ENCODE measurements around the gene ATP2A2. TPM values are rescaled to one million over a fixed set of nuclear protein-coding genes. Genes with fewer than 3 reads are reported as not detected.

The ATP2A2 gene
- polyA plus RNA-seq, 1 experiment, result 267 TPM

DNA sequence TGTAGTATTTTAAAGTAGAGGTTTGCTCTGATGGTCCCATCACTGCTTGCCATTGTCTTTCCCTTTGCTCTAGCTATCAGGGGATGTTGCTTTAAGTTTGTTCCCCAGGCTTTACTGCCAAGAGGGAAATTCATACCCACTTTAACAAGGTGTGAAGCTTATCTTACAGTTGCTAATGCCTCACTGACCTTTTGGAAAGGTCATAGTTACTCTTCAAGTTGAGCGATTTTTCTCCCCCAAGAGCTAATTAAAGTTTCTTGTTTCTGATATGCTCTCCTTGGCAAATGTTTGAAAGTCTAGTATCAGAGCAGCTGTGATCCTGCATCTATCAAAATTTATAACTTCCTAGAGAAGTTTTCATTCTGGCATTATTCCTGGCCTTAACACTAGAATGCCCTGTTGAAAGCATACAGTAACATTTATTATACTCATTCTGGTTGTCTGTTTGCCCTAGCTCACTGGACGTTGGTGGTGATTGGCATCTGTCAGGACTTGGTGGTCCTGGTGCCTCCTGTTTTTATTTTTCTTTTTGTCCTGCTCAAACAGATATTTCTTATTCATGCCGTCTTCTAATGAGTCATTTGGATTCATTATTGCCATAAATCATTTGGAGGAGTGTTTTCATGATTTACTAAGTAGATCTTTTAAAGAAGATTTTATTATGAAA is 8.1 kb downstream of the ATP2A2 start:
- CTCF ChIA-PET, result interaction anchor here (1.4 kb wide), 1 partner anchor 47 kb away, joined by 3 read pairs; no protein-coding TSS in a partner anchor
- DNase-seq (ENCODE audit: low read depth), result no peak
- Histone ChIP-seq H3K27me3 (ENCODE audit: control insufficient read depth, insufficient read depth, low read length) (no peaks in the 10 kb centered on the region), H3K36me3 (ENCODE audit: control insufficient read depth, insufficient read depth, low read length) (peaks cover 26% of the 10 kb centered on the region), H3K4me3 (ENCODE audit: low read depth, low read length) (no peak overlapping the region)
- TF ChIP-seq, protein P1, sequence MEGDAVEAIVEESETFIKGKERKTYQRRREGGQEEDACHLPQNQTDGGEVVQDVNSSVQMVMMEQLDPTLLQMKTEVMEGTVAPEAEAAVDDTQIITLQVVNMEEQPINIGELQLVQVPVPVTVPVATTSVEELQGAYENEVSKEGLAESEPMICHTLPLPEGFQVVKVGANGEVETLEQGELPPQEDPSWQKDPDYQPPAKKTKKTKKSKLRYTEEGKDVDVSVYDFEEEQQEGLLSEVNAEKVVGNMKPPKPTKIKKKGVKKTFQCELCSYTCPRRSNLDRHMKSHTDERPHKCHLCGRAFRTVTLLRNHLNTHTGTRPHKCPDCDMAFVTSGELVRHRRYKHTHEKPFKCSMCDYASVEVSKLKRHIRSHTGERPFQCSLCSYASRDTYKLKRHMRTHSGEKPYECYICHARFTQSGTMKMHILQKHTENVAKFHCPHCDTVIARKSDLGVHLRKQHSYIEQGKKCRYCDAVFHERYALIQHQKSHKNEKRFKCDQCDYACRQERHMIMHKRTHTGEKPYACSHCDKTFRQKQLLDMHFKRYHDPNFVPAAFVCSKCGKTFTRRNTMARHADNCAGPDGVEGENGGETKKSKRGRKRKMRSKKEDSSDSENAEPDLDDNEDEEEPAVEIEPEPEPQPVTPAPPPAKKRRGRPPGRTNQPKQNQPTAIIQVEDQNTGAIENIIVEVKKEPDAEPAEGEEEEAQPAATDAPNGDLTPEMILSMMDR (IDR thresholded peaks at IDR 0.05; ENCODE audit: insufficient read depth, low read depth, low read length), result no peak
- POLR2A ChIA-PET, result no interaction called here

DNA sequence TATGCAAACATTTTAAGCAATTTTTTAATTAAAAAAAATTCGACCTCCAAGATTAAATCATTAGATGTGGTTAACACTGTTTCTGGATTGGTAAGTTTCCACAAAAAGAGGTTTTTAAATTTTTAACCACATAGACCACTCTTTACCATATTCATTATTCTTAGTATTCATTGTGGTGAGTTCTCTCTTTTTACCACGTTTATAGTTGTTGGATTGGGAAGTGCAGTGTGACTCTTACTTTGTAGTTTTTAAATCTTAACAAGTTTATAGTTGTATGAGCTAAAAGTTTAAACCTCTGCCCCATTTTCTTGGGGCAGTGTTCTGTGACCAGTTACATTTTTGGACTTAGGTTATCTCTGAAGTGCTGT is 8.6 kb downstream of the ATP2A2 start:
- ChIA-PET POLR2A (no interaction called here), CTCF (no interaction called here)
- TF ChIP-seq, protein P1 (IDR thresholded peaks at IDR 0.05; ENCODE audit: insufficient read depth, low read depth, low read length), result no peak
- no peak for DNase-seq (ENCODE audit: low read depth)
- Histone ChIP-seq H3K27me3 (ENCODE audit: control insufficient read depth, insufficient read depth, low read length) (no peaks in the 10 kb centered on the region), H3K4me3 (ENCODE audit: low read depth, low read length) (no peak overlapping the region), H3K36me3 (ENCODE audit: control insufficient read depth, insufficient read depth, low read length) (peaks cover 30% of the 10 kb centered on the region)

DNA sequence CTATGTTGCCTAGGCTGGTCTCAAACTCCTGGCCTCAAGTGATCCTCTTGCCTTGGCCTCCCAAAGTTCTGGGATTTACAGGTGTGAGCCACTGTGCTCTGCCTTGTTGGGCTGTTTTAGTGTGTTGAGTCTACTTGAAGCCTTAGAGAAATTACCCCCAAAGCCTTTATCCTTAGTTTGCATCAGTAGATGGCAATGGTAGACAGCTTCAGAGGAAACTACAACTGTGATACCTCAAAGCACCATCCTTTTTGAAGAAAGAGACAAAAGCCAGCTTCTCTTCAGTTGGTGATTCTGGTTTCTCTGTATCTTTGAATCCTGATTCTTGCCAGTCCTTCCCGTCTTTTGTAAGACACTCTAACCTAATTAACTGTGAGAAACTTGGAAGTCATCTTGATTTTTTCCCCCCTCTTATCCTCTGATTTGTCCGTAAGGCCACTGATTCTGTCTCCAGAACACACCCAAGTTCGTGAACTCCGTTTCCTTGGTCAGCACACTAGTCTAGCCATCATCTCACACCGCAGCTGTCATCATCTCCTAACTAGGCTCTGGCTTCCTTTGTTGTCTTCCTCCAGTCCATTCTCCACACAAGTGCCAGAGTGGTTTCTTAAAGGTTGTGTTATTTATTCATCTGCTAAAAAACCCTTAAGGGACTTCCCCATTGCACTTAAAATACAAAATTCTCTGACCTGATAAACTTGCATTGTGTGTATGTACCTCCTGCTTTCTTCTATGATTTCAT is 20.2 kb downstream of the ATP2A2 start:
- POLR2A ChIA-PET, result interaction anchor here (0.6 kb wide), 1 partner anchor 15 kb away, joined by 14 read pairs; no protein-coding TSS in a partner anchor
- CTCF ChIA-PET, result interaction anchor here (1.1 to 1.3 kb wide), 2 partner anchors 16 to 21 kb away, joined by 3 read pairs; no protein-coding TSS in a partner anchor
- TF ChIP-seq, protein P1 (IDR thresholded peaks at IDR 0.05; ENCODE audit: insufficient read depth, low read depth, low read length), result no peak
- Histone ChIP-seq H3K27me3 (ENCODE audit: control insufficient read depth, insufficient read depth, low read length) (no peaks in the 10 kb centered on the region), H3K4me3 (ENCODE audit: low read depth, low read length) (no peak overlapping the region), H3K36me3 (ENCODE audit: control insufficient read depth, insufficient read depth, low read length) (peaks cover 22% of the 10 kb centered on the region)
- DNase-seq (ENCODE audit: low read depth), result no peak

DNA sequence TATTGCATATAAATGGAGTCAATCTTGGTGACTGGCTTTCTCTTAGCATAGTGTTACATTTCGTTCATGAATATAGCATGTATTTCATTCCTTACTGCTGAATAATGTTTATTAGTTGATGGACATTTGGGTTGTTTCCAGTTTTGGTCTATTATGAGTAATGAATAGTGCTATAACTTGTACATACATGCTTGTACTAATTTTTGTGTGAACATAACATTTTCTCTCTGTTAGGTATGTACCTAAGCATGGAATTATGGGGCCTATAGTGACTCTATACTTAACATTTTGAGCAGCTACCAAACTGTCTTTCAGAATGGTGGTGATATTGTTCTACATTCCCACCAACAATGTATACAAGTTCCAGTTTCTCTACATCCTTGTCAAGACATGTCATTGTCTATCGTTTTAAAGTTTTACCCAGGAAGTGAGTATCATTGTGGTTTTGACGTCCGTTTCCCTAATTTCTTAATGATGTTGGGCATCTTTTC is 23.1 kb downstream of the ATP2A2 start:
- H3K4me3 ChIP-seq (ENCODE audit: low read depth, low read length), result no peak overlapping the region
- CTCF ChIA-PET, result no interaction called here
- peaks cover 18% of the 10 kb centered on the region for H3K36me3 ChIP-seq (ENCODE audit: control insufficient read depth, insufficient read depth, low read length)
- DNase-seq (ENCODE audit: low read depth), result no peak
- POLR2A ChIA-PET, result no interaction called here
- H3K27me3 ChIP-seq (ENCODE audit: control insufficient read depth, insufficient read depth, low read length), result no peaks in the 10 kb centered on the region
- TF ChIP-seq, protein P1 (IDR thresholded peaks at IDR 0.05; ENCODE audit: insufficient read depth, low read depth, low read length), result no peak

DNA sequence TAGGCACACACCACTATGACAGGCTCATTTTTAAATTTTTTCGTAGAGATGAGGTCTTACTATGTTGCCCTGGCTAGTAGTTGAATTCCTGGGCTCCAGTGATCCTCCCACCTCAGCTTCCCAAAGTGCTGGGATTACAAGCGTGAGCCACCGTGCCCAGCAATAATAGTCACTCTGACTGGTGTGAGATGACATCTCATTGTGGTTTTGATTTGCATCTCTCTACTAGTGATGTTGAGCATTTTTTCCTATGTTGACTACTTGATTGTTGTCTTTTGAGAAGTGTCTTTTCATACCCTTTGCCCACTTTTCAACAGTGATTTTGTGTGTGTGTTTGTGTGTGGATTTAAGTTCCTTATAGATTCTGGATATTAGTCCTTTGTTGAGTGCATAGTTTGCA is 26.3 kb downstream of the ATP2A2 start:
- TF ChIP-seq, protein P1 (IDR thresholded peaks at IDR 0.05; ENCODE audit: insufficient read depth, low read depth, low read length), result no peak
- no peaks in the 10 kb centered on the region for H3K27me3 ChIP-seq (ENCODE audit: control insufficient read depth, insufficient read depth, low read length)
- POLR2A ChIA-PET, result no interaction called here
- peaks cover 12% of the 10 kb centered on the region for H3K36me3 ChIP-seq (ENCODE audit: control insufficient read depth, insufficient read depth, low read length)
- DNase-seq (ENCODE audit: low read depth), result no peak
- H3K4me3 ChIP-seq (ENCODE audit: low read depth, low read length), result no peak overlapping the region
- CTCF ChIA-PET, result interaction anchor here (0.5 to 1.0 kb wide), 2 partner anchors 33 to 205 kb away, joined by 3 read pairs; no protein-coding TSS in a partner anchor

Measured in BJ (cell line).